Lung (tissue), 13 donors: ENCODE data around the gene NAV2. TPM values are rescaled to one million over a fixed set of nuclear protein-coding genes. Genes with fewer than 3 reads are reported as not detected.

Experiments used
- ATAC-seq: fragments of 200-7000 bp; cut with Tn5 transposase; one replicate; pipeline ENCODE4 v1.9.1; 2020; ENCODE audit warnings: moderate number of reproducible peaks; ENCODE audit not compliant: insufficient read depth, low FRiP score
- DNase-seq, 3 donors: peaks; one replicate each; pipeline ENCODE4 v3.0.0-alpha.2; 2013 to 2017
- H3K27ac ChIP-seq, 2 donors: one replicate each; pipeline ENCODE4 v1.5.1; 2013; ENCODE audit warnings: mild to moderate bottlenecking in 2 of 2, moderate library complexity in 2 of 2, control low read depth in 1 of 2, inconsistent platforms in 1 of 2, low read depth in 1 of 2, low read length in 1 of 2
- H3K27me3 ChIP-seq, 3 donors: one replicate each; pipeline ENCODE4 v1.5.1; 2013; ENCODE audit warnings: low read length in 2 of 3; ENCODE audit not compliant: control insufficient read depth in 3 of 3, insufficient read depth in 3 of 3
- H3K36me3 ChIP-seq, 4 donors: one replicate each; pipeline ENCODE4 v1.5.1; 2013; ENCODE audit warnings: low read length in 4 of 4, mild to moderate bottlenecking in 1 of 4, moderate library complexity in 1 of 4; ENCODE audit not compliant: control insufficient read depth in 4 of 4, insufficient read depth in 4 of 4
- H3K4me1 ChIP-seq, 5 donors: one replicate each; pipeline ENCODE4 v1.5.1; 2013; ENCODE audit warnings: low read length in 5 of 5, mild to moderate bottlenecking in 2 of 5, moderate library complexity in 1 of 5; ENCODE audit not compliant: control insufficient read depth in 5 of 5, insufficient read depth in 5 of 5
- H3K4me3 ChIP-seq: one replicate; pipeline ENCODE4 v1.5.1; 2013; ENCODE audit warnings: mild to moderate bottlenecking, control low read depth, moderate library complexity
- H3K9ac ChIP-seq, 2 donors: one replicate each; pipeline ENCODE4 v1.5.1; 2013; ENCODE audit warnings: low read length in 2 of 2, control low read depth in 1 of 2; ENCODE audit not compliant: insufficient read depth in 1 of 2
- H3K9me3 ChIP-seq, 4 donors: one replicate each; pipeline ENCODE4 v1.5.1; 2013; ENCODE audit warnings: low read length in 3 of 4, mild to moderate bottlenecking in 1 of 4, moderate library complexity in 1 of 4; ENCODE audit not compliant: control insufficient read depth in 4 of 4, insufficient read depth in 3 of 4
- CTCF ChIP-seq: IDR thresholded peaks from 2 replicates; pipeline ENCODE4 v1.5.1; 2012; ENCODE audit warnings: mild to moderate bottlenecking; ENCODE audit errors: control extremely low read depth, extremely low read depth
- WGBS, 2 donors: extraction: QIAGEN DNeasy Blood & Tissue Kit; methylation state at CpG; one replicate each; pipeline ENCODE4 v1.1.7; 2013; 5-methylcytosine and 5-hydroxymethylcytosine counted together
- polyA plus RNA-seq, 2 donors: library from polyadenylated mRNA; stranded (reverse); fragments of 200-250 nt; gene quantifications; one replicate each; pipeline ENCODE4 v1.2.1, GENCODE V29; 2013
- small RNA-seq: library from RNA; depleted of rRNA; stranded (forward); fragments of <200 nt; gene quantifications from one replicate; pipeline ENCODE3, GENCODE V24; 2014; ENCODE audit warnings: low replicate concordance
- total RNA-seq, 2 donors: library from RNA; depleted of rRNA in 1 of 2; stranded (reverse); fragments of >200 nt in 1 of 2; gene quantifications; one replicate each; pipeline ENCODE4 v1.2.1, GENCODE V29; 2014 to 2021
- donor health status: control.
- donor health status: control.
- donor health status: Bipolar disorder and iron deficiency.
- donor health status: healthy.
- donor health status: DM: yes; HTN: yes; CAD: no.

NAV2 gene
- total and polyA plus RNA-seq, 4 donors, result 6.8 to 47.9 (median 20.2) TPM

GRCh38 chr11:20161923-20162744, 449.5 kb downstream of the NAV2 start:
- H3K9me3 ChIP-seq, result peaks cover 0 to 17% (median 0%) of the 10 kb centered on the region in 4 donors
- no peaks in the 10 kb centered on the region for H3K36me3 ChIP-seq
- DNase-seq (no peak), ATAC-seq (no peak)
- H3K27me3 ChIP-seq, result peaks cover 23 to 94% (median 92%) of the 10 kb centered on the region in 3 donors
- H3K4me3 ChIP-seq, result no peak overlapping the region
- H3K9ac ChIP-seq, result no peak overlapping the region
- H3K4me1 ChIP-seq, result peaks cover 0 to 19% (median under 1%) of the 10 kb centered on the region in 5 donors
- no peak overlapping the region for H3K27ac ChIP-seq
- WGBS, 2 donors, result 4 to 7% methylated on average over 24 of the region's 24 CpGs
- no peak for TF ChIP-seq CTCF

- H3K4me3 ChIP-seq, result no peak overlapping the region
- no peak overlapping the region for H3K9ac ChIP-seq
- H3K36me3 ChIP-seq, result no peaks in the 10 kb centered on the region
- no peak overlapping the region for H3K27ac ChIP-seq
- WGBS, 2 donors, result 2 to 3% methylated on average over 61 of the region's 61 CpGs
- DNase-seq (peak; percentile 37 to 53 (median 42)), ATAC-seq (no peak)
- TF ChIP-seq CTCF, result no peak
- H3K27me3 ChIP-seq, result peaks cover 26 to 94% (median 90%) of the 10 kb centered on the region in 3 donors
- H3K9me3 ChIP-seq, result peaks cover 0 to 21% (median 0%) of the 10 kb centered on the region in 4 donors
- peaks cover 0 to 19% (median 0%) of the 10 kb centered on the region in 5 donors for H3K4me1 ChIP-seq
Observed at GRCh38 chr11:20162824-20163782, 450.5 kb downstream of the NAV2 start.

- Histone ChIP-seq H3K27me3 (peaks cover 24 to 94% (median 83%) of the 10 kb centered on the region in 3 donors), H3K9me3 (peaks cover 0 to 21% (median 0%) of the 10 kb centered on the region in 4 donors), H3K4me3 (no peak overlapping the region), H3K9ac (no peak overlapping the region), H3K4me1 (peaks cover 0 to 19% (median 0%) of the 10 kb centered on the region in 5 donors), H3K27ac (no peak overlapping the region), H3K36me3 (no peaks in the 10 kb centered on the region)
- DNase-seq (peak in 2 of 3 donors; percentile 41 to 54), ATAC-seq (no peak)
- WGBS, 2 donors, result 6 to 7% methylated on average over 19 to 26 of the region's 26 CpGs
- no peak for TF ChIP-seq CTCF
Observed at GRCh38 chr11:20163783-20164481, 451.3 kb downstream of the NAV2 start.

Small RNA genes lying within 50 kb of the gene (small RNA-seq; reads per million reads assigned to genes)
- not detected for gene MIR4694
